Breast epithelium (tissue), 3 donors: ENCODE data around the gene KIAA0753.

ENCODE experiments used
- POLR2A ChIP-seq: fragments of 450-650 bp; IDR thresholded peaks from one replicate; pipeline ENCODE4 v1.6.1; 2016; ENCODE audit warnings: antibody characterized with exemption, mild to moderate bottlenecking, moderate library complexity
- TF ChIP-seq, protein P1 (sequence below), 3 donors: fragments of 450-650 bp; IDR thresholded peaks; one replicate each; pipeline ENCODE4 v1.5.1; 2016 to 2017; ENCODE audit warnings: antibody characterized with exemption in 3 of 3, mild to moderate bottlenecking in 3 of 3, moderate library complexity in 3 of 3

DNA sequence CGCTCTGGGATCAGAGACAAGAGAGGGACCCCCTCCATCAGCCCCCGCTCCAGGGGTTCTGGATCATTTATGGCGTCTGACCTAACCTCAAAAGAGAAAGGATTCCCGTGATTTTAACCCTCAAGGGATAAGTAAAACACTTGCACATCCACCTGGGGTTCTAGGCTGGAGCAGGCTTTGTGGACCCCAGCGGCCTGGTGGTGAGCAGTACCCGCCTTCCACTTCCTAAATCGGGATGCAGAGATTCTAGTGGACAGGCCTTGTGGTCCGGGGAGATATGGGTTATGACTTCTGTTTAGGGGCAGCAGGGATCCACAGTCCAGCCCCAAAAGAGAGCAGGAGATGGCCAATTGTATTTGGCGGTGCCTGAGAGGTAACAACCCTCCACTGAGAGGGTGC lies 83.5 kb downstream of the KIAA0753 start:
- TF ChIP-seq, protein P1, sequence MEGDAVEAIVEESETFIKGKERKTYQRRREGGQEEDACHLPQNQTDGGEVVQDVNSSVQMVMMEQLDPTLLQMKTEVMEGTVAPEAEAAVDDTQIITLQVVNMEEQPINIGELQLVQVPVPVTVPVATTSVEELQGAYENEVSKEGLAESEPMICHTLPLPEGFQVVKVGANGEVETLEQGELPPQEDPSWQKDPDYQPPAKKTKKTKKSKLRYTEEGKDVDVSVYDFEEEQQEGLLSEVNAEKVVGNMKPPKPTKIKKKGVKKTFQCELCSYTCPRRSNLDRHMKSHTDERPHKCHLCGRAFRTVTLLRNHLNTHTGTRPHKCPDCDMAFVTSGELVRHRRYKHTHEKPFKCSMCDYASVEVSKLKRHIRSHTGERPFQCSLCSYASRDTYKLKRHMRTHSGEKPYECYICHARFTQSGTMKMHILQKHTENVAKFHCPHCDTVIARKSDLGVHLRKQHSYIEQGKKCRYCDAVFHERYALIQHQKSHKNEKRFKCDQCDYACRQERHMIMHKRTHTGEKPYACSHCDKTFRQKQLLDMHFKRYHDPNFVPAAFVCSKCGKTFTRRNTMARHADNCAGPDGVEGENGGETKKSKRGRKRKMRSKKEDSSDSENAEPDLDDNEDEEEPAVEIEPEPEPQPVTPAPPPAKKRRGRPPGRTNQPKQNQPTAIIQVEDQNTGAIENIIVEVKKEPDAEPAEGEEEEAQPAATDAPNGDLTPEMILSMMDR (IDR thresholded peaks at IDR 0.05) = no peak
- TF ChIP-seq POLR2A = no peak
